A673 (cell line): ENCODE results near the gene TSHB. TPM values are rescaled to one million over a fixed set of nuclear protein-coding genes. Genes with fewer than 3 reads are reported as not detected.

Experiments
- BruUV-seq: library from RNA; stranded (reverse); fragments of 400-500 nt; replicated peaks from 2 replicates; lab custom pipeline; 2021; lab: Mats Ljungman, UMichigan
- CTCF ChIA-PET: fragments of 300-600 bp; sonication (Branson Sonifier 250); formaldehyde crosslinking; loops from one replicate; lab custom pipeline; 2022; ENCODE audit warnings: antibody characterized with exemption; lab: Charles Lee
- POLR2A ChIA-PET: fragments of 300-600 bp; sonication (Branson Sonifier 250); formaldehyde crosslinking; loops from one replicate; lab custom pipeline; 2022; ENCODE audit warnings: antibody characterized with exemption; ENCODE audit not compliant: low non-redundant PET; lab: Charles Lee
- DNase-seq: peaks from one replicate; pipeline ENCODE4 v3.0.0-alpha.2; 2015; ENCODE audit warnings: low spot score
- H3K27ac ChIP-seq: fragments of 200-600 bp; sonication (generic); 2 replicates; pipeline ENCODE4 v1.5.1; 2016; ENCODE audit warnings: mixed run types, low read depth, mild to moderate bottlenecking, mixed read lengths, antibody characterized with exemption, low read length; ENCODE audit not compliant: poor library complexity, severe bottlenecking
- H3K27me3 ChIP-seq: fragments of 200-600 bp; sonication (generic); replicated peaks from 2 replicates; pipeline ENCODE4 v1.6.1; 2017; ENCODE audit warnings: mixed run types, low read depth, mild to moderate bottlenecking, mixed read lengths, antibody characterized with exemption, low read length; ENCODE audit not compliant: insufficient read depth, poor library complexity
- H3K36me3 ChIP-seq: fragments of 200-600 bp; sonication (generic); 2 replicates; pipeline ENCODE4 v1.6.1; 2016; ENCODE audit warnings: mixed run types, mild to moderate bottlenecking, mixed read lengths, antibody characterized with exemption, low read length; ENCODE audit not compliant: insufficient read depth, poor library complexity, severe bottlenecking
- H3K4me1 ChIP-seq: fragments of 200-600 bp; sonication (generic); 2 replicates; pipeline ENCODE4 v1.6.1; 2017; ENCODE audit warnings: mixed run types, mild to moderate bottlenecking, mixed read lengths, antibody characterized with exemption, low read length; ENCODE audit not compliant: insufficient read depth, poor library complexity, severe bottlenecking
- H3K4me3 ChIP-seq: fragments of 200-600 bp; sonication (generic); 2 replicates; pipeline ENCODE4 v1.5.1; 2016; ENCODE audit warnings: low read depth, mixed run types, mild to moderate bottlenecking, mixed read lengths, low read length; ENCODE audit not compliant: poor library complexity, severe bottlenecking
- H3K9me3 ChIP-seq: fragments of 200-600 bp; sonication (generic); 2 replicates; pipeline ENCODE4 v1.6.1; 2016; ENCODE audit warnings: mixed run types, low read depth, mild to moderate bottlenecking, mixed read lengths, antibody characterized with exemption, low read length; ENCODE audit not compliant: poor library complexity, severe bottlenecking
- EZH2 ChIP-seq: fragments of 200-600 bp; sonication (generic); IDR thresholded peaks from 2 replicates; pipeline ENCODE4 v1.6.1; 2017; ENCODE audit warnings: borderline replicate concordance, low read depth, mild to moderate bottlenecking, mixed read lengths, antibody characterized with exemption, low read length; ENCODE audit not compliant: poor library complexity, severe bottlenecking
- intact Hi-C: fragments of 100-400 bp; cut with micrococcal nuclease; formaldehyde crosslinking; loops from one replicate; pipeline ENCODE4 v1.10.0; 2022; ENCODE audit not compliant: unreplicated experiment
- total RNA-seq: library from RNA; stranded (reverse); gene quantifications from 2 replicates; pipeline ENCODE4 v1.2.3, GENCODE V29; 2021
- TF ChIP-seq, protein P1 (sequence below): fragments of 300-800, 200-600 bp; sonication (generic); conservative IDR thresholded peaks from 2 replicates; pipeline ENCODE4 v1.5.1; 2017; ENCODE audit warnings: low read depth, mild to moderate bottlenecking, antibody characterized with exemption, low read length, moderate library complexity, mixed read lengths

Gene TSHB
- total RNA-seq, 1 experiment from 2014 or later, result not detected

DNA sequence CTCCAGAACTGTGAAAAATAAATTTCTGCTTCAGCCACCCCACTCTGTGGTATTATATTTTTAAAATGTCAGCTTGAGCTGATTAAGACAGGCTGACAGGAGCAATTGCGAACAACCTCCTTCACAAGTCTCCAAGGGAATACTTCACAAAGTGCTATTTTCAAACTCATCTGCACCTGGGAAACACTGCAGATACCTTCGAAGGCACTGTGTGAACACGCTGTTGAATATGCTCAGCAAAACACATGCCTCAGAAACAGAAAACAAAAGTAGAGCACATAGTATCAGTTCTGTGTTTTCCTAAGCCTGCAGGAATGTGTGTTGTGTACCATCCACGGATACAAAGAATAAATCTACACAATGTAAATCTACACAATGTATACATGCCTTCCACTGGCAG is 49.1 kb downstream of the TSHB start:
- ChIA-PET CTCF (no interaction called here), POLR2A (no interaction called here)
- Histone ChIP-seq H3K4me1 (no peaks in the 10 kb centered on the region), H3K4me3 (no peak overlapping the region), H3K9me3 (no peaks in the 10 kb centered on the region), H3K27me3 (no peaks in the 10 kb centered on the region), H3K36me3 (no peaks in the 10 kb centered on the region), H3K27ac (no peak overlapping the region)
- BruUV-seq, result no TSS peak
- intact Hi-C loops, result no loop called here
- TF ChIP-seq EZH2, result no peak
- TF ChIP-seq, protein P1, sequence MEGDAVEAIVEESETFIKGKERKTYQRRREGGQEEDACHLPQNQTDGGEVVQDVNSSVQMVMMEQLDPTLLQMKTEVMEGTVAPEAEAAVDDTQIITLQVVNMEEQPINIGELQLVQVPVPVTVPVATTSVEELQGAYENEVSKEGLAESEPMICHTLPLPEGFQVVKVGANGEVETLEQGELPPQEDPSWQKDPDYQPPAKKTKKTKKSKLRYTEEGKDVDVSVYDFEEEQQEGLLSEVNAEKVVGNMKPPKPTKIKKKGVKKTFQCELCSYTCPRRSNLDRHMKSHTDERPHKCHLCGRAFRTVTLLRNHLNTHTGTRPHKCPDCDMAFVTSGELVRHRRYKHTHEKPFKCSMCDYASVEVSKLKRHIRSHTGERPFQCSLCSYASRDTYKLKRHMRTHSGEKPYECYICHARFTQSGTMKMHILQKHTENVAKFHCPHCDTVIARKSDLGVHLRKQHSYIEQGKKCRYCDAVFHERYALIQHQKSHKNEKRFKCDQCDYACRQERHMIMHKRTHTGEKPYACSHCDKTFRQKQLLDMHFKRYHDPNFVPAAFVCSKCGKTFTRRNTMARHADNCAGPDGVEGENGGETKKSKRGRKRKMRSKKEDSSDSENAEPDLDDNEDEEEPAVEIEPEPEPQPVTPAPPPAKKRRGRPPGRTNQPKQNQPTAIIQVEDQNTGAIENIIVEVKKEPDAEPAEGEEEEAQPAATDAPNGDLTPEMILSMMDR, result no peak
- DNase-seq, result no peak

DNA sequence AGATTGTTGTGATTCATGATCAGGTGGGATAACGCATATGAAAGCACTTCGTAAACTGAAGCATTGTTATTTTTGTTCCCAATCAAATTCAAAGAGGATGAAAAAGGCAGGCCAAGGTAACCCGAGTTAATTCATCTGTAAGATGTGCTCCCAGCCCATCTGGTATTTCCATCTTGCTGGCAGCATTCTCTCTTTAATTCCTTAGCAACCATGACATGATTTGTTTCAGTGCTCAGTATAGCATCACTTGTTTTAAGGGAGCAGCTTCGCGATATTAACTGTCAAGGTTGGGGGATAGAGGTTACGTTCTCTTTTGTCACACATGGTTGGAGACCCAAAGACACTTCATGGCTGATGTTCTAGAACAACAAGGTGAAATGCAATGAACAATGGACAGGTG is 53.3 kb downstream of the TSHB start:
- intact Hi-C loops, result no loop called here
- Histone ChIP-seq H3K27ac (no peak overlapping the region), H3K36me3 (no peaks in the 10 kb centered on the region), H3K9me3 (no peaks in the 10 kb centered on the region), H3K4me1 (no peaks in the 10 kb centered on the region), H3K27me3 (no peaks in the 10 kb centered on the region), H3K4me3 (no peak overlapping the region)
- POLR2A ChIA-PET, result no interaction called here
- no peak for DNase-seq
- no TSS peak for BruUV-seq
- no peak for TF ChIP-seq EZH2
- TF ChIP-seq, protein P1, result no peak
- CTCF ChIA-PET, result no interaction called here

Other genes with a start within 250 kb of the TSHB start
- 62.4 and 68.3 TPM in 2 replicates for gene SIKE1, start 249.1 kb upstream of the TSHB start, total RNA-seq
- 0.41 TPM in 1 of 2 replicates, not detected in the other for gene SYCP1, start 175.0 kb upstream of the TSHB start, total RNA-seq
- 1.9 and 2.8 TPM in 2 replicates for gene TSPAN2, start 59.7 kb downstream of the TSHB start, total RNA-seq